Activated naive CD4-positive, alpha-beta T cell (primary cell): ENCODE results near the gene CDH26.
"Not testable (repeated sequence)": the region's sequence is repeated elsewhere in the genome, so short reads cannot be mapped to it uniquely, and the experiment has no call there.

Source experiments
- DNase-seq, 4 experiments: peaks; one replicate each; lab custom pipeline; 2025; lab: John Stamatoyannopoulos, UW

CDH26 gene

DNA sequence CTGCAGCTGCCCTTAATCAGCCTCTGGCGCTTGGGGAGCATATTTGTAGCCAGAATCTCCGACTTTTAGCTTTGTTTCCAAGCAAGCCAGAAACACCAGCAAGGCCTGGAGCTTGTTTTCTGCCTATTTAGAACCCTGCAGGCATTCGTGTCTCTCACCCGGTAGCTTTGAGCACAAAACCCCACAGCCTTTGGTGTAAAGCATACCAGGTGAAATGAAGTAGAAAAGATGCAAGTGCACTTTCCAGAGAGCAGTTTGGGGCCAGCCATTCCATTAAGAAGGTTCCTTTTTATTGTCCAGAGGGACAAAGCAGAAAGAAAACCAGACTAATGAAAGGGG, 17.3 kb upstream of the CDH26 start:
- no peak for DNase-seq

DNA sequence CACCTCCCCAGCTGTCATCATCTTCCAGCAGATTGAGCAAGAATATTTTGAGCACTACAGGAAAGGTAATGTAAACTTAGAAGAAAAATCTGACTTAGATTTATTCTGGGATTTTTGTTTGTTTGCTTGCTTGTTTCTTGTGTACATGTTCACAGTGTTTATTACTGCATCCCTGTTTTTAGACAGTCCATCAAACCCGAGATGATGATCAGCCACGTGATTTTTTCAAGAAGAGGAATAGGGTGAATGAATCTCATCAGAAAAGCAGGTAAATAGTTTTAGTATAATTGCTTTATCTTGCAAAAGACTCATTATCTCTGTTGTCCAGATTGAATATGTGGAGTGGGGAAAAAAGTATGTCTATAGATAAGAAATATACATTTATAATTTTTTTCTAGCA, 16.0 kb upstream of the CDH26 start:
- no peak for DNase-seq

DNA sequence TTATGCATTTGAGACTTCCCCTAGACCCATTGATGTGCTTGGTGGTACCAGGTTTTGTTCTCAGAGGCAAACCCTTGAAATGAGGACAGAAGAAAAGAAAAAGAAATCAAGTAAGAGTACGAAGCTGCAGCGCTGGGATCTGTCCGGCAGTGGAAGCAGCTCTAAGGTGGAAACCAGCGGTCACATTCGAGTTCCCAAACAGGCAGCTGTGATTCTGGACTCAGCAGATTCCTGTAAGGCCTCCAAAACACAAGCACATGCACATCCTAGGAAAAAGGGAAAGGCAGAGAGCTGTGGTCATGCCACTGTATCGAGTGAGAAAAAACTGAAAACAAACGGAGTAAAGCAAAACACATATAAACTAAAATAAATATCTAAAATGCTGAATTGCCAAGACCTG, 13.5 kb upstream of the CDH26 start:
- DNase-seq: no peak

DNA sequence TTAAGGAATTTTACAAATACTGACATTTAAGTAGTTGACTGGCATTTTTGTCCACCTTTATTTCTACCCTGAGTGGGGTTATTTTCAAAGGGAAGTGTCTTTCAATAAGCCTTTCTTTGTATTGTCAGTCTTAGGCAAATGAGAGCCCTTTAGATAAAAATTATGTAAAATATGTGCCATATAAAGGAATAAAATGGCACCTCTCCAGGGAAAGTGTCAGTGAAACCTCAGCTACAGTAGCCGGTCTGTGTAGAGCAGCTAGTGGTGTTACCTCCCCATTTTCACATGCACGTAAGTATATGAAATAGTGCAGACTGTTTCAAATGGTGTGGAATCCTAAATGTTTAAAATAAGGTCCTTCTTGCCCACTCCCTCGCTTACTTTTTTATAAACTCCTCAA, 13.0 kb upstream of the CDH26 start:
- no peak for DNase-seq

DNA sequence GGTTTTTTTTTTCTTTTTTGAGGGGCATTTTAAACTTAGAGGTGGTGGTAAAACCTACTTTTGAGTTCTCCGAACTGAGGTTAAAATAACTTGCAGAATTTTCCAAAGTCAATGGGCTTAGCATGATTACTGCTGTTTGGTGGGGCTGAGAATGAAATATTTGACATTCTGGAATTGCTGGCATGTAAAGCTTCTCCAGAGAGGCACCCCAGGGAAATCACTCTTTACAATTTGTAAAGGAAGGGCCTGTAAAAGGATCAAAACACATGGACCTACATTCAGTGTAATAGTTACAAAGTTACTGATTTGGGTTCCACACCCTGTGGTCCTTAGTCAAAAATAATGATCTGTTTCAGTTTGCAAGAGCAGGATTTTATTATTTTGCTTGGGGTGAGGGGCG, 12.5 kb upstream of the CDH26 start:
- no peak for DNase-seq

DNA sequence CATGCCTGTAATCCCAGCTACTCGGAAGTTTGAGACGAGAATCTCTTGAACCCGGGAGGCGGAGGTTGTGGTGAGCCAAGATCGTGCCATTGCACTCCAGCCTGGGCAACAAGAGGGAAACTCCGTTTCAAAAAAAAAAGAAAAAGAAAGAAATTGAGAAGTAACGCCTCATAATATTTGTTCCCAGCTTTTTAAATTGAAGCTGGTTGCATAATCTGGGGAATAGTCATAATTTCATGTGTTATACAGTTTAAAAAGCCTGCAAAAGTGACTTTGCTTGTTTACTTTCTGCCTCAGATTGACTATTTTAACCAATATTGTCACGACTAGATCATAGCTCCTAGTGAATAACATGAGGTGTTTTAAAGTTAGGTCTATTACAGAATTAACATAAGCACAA, 10.8 kb upstream of the CDH26 start:
- no peak for DNase-seq

DNA sequence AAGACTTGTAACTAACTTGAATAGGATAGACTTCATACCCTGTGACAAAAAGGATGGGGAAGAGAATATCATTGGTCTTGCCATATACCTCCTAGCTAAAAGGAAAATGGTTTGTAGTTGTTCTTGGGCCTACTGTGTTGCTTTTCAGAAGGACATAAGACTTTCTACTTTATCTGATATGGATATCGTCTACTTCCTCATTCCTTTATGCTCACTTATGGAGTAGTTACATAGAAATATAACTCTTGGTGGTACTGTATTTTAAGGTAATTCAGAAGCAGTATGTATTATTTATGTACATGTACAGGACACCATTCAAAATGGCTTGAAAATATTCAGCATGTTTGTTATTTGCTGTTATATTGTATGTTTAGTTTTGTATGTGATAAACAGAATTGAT, 10.0 kb upstream of the CDH26 start:
- no peak for DNase-seq

DNA sequence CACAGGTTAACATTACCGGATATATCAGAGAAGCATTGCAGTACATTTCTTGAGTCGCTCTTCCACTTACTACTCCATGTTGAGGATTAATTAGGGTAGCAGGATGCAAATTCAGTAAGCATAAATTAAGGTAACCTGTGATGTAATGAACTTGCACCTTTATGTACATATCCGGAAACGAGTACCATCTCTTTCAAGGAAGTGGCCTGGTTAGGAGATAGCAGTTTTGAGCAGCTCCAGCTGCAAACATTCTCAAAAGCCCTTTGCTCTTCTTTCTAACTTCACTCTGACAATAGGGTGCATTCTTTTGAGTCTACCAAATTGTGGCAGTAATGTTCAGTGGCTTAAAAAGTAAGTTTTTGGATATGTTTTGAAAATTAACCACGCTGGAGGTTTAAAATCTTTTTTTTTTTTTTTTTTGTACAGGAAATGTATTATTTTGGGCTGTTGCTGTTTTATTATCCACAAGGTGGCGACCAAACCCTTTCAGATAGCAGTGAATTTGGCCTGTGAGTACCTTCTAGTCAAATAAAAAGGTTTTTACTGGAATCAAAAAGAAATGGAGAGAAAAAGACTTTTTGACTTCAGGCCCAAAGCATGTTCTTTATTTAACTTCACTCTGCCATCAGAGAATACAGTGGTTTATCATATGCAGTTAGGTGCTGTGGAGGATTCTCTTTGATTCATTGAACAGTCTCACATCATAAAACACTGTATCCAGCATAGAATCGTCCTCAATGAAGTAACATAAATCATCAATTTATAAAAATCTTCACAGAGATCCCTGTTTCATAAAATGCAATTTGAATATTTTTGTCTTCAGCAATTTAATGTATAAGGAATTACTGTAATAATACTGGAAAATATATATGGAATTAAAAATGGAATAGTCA, 9.1 kb upstream of the CDH26 start:
- DNase-seq: no peak

DNA sequence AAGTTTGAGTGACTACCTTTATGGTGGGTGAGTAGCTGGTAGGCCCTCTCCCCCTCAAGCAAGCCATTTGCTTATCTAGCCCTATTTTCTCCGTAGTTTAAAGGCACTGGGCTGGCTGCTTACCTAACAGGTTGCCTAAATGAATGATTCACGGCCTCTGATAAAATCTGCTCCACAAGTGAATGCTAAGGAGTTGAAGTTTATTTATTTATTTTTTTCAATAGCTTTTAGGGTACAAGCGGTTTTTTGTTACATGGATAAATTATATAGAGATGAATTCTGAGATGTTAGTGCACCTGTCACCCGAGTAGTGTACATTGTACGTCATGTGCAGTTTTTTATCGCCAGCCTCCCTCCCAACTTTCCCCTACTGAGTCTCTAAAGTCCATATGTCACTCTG, 8.3 kb upstream of the CDH26 start:
- DNase-seq: no peak

DNA sequence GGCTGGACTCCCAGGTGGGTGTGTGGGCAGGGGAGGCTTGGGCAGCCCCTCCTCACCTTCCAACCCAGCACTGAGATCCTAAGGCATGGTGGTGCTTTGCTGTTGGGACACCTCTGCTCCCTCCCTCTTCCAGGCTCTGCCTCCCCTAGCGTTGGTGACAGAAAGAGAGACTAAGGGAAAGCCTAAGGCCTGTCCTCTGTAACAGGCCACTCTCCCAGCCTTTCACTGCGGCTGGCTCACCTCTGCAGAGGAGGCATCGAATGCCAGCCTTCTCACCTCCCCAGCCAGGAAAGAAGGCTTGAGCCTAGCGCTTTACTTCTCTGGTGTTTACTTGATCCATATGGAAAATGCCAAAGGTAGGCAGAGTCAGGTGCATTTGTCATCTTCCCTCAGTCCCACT, 3.5 kb upstream of the CDH26 start:
- DNase-seq: no peak

DNA sequence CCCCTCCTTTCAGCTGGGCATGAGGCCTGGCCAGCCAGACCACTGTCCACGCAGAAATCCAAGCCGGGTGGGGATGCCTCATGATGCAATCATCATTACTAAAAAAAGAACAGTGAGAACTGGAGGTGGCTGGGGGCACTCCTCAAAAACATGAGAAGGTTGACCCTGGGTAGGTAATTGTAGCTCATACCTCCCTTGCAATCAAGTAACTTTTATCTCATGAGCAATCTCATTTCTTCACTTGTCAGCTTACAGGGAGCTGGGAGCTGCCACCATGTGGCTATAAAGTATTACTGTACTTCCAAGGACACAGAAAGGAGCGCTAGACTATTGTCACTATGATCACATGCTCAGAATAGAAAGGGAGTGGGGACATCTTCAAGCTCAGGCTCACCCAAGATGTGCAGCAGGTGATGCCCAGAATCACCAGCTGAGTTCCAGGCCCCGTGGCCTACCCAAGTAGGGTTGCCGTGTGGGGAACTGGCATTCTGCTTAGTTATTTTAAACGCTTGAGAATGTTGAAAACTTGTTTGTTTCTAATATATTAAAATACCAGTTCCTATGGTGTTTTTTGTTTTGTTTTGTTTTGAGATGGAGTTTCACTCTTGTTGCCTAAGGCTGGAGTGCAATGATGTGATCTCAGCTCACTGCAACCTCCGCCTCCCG, 3.0 kb upstream of the CDH26 start:
- DNase-seq: no peak

DNA sequence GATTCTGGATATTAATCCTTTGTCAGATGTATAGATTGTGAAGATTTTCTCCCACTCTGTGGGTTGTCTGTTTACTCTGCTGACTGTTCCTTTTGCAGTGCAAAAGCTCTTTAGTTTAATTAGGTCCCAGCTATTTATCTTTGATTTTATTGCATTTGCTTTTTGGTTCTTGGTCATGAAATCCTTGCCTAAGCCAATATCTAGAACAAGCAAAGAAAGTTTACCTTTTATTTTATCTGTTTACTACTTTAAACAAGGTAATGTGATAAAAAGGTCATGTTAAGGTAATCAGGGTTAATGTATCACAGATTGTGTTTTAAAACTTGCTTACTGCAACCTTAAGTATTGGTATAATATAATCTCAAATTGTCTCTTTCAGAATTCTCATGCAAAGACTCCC, 655 bp upstream of the CDH26 start:
- not testable (repeated sequence) for DNase-seq

DNA sequence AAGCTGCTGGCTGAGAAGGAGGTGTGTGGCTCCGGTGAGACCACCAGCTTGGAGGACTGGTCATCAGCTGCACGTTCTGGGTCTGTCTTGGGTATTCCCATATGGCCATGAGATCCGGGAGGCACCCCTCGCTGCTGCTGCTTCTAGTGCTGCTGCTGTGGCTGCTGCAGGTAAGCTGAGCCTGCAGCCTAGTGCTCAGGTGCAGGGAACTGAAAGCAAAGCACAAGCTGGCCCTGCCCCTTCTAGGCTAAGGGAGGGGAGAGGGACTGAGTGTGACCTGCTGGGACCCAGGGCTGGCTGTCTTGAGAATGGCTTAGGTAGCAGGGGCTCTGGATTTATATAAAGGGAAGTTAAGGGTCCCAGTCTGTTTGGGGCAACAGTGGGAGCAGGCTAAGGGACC, 403 bp downstream of the CDH26 start:
- DNase-seq: no peak

DNA sequence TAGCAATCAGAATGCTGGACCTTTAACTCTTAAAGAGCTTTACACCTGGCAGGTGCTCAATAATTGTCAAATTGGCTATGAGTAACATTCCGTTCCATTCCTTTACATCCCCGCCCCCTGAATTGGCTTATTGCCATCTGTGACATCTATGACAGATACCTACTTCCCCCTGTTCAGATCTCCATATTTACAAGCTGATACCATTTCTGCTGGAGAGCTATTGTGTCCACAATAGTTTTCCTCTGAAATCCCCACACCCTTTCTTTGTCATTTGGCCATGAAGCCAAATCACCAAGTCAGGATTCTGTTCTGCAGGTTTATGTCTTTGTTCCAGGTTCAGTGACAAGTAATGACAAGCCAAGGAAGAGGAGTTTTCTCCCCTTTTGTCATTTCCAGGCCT, 3.2 kb downstream of the CDH26 start:
- no peak for DNase-seq

DNA sequence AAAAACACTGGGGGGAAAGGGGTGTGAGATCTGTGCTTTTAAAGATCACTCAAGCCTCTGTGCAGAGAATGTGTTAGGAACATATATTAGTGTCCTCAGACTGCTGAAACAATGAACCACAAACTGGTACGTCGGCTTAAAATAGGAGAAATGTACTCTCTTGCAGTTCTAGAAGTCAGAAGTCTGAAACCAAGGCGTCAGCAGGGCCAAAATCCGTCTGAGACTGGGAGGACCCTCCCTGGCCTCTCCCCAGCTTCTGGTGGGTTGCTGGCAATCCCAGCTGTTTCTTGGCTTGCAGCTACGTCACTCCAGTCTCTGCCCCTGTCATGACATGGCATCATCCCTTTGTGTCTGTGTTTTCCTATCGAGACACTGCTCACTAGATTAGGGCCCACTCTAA, 3.9 kb downstream of the CDH26 start:
- DNase-seq: no peak

DNA sequence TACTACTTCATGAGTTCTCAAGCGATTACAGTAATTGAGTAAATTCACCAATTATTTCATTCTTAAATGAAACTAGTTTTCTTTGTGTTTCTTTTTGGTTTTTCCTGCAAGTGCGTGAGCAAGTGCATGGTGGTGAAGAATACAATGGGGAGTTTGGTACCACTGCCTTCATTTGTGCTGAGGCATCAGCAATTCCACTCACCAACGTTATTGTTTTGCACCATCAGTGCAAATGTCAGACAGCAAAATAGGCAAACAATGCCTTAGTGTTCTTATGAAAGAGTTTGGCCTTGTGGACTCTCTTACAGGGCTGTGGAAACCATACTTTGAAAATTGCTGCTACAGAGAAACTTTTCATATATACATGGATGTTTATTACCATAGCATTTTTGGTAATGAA, 8.2 kb downstream of the CDH26 start:
- no peak for DNase-seq

DNA sequence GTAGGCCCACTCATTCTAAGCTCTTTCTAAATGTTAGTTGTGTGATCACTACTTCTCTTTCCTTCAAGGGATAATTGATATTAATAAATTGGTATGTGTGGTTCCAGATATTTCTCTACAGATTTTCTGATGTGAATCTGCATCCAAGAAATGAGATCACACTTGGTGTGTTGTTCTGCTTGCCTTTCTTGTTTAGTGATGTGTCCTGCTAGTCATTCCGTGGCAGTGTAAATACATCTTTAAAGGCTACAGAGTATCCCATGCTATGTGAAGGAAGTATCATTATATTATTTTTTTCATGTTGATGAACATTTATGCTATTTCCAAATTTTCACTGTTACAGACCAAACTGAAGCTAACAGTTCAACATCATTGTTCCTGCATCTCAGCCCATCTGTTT, 13.2 kb downstream of the CDH26 start:
- no peak for DNase-seq

DNA sequence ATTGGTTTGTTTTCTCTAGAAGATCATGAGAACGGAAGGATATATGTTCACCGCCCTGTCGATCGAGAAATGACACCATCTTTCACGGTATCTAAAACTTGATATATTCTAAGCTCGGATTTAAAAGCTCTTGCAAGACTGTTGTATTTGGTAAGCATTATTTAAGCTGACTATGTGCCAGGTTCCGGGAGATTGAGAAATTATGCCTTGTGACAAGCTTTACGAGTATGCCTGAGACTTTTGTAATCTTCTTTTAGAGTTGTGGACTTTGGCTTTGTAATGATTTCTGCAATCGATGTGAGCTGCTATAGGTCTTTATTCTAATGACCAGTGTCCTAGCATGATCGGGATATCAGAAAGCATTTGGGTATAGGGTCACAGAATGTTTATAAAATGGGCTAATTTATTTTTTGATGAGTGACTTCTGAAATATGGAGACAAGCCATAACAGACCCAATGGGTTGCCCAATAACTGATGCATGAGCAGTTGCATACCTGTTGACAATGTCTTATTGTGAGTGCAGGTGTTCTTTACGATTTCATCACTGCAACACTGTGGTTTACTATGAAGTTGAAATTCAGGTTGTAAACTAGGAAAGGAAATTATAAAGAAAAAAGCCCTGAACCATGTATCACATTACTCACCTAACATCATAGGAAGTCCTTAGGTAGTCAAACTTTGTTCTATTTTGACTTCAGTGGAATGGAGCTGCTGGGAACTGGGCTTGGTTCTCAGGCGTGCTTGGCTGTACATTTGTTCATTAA, 14.0 kb downstream of the CDH26 start:
- no peak for DNase-seq

DNA sequence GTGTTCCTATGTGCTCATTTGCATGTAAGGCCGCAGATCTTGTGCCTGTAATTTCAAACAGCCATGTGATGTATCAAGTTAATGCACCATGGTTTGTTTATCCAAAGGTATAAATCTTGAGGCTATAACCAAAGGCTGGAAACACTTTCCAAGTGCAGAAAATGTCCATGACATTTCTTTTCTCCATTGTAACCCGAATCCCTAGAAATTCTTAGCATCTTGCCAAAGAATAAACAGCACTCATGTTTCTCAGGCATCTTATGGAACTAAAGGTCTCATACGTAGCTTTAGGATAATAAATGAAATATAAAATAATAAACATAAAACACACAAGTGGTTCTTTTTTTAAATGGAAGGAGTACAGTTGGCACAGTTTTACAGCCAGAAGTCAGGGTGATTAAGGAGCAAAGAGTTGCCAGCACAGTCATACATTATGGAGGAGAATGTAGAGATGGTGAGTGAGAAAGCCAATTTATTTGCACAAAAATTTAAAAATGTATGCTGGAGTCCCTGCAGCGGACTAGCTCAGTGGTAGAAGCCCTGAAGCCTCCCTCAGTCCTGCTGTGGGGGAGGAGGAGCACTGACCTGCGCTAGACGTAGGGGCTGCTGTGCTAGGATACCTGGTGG, 18.0 kb downstream of the CDH26 start:
- DNase-seq: no peak

DNA sequence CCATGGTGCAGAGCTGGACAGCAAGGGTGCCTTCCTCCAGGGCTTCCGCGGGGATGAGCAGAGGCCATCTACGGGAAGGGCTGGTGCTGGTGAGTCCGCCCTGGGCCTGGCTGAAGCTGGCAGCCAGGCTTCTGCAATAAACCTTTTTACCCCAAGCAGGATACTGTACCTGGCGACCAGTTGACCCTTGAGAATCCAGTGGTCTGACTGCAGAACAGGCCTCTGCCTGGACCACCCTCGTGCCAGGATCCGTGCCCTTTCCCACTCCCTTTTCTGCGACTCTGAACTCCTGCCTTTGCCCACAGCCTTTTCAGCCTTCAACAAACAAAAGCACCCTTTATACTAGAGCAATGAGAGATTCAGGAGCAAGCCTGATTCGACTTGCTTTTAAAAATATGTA, 18.9 kb downstream of the CDH26 start:
- no peak for DNase-seq

DNA sequence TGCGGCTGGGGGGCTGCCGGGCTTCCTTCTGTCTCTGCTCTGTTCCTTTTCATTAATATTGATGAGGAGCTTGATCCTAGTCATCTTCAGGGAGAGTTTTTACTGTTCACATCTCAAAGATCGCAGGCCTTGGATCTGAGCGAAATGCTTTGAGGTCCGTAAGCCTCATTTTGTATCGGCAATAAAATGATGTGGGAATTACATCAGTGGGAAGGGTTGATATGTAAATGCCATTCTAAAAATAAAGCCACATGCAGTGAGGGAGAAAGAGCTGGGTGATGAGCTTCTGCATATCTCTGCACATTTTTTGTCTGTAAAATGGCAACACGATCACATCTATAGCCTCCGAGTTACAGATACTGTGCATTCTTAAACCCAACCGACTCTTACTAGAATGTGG, 24.9 kb downstream of the CDH26 start:
- DNase-seq: no peak

DNA sequence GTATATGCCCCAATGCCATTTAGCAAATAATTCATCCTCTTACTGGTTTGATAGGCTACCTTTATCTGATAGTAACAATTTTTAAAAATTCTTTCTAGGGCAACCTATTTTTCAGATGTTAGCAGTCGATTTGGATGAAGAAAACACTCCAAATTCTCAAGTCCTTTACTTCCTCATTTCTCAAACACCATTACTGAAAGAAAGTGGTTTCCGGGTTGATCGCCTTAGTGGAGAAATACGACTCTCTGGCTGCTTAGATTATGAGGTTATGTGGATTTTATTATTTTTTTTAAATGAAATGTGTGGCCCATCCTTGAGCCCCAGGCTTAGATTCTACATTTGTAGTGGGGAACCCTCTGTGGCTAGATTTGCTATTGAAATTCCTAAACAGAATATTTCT, 26.3 kb downstream of the CDH26 start:
- no peak for DNase-seq

DNA sequence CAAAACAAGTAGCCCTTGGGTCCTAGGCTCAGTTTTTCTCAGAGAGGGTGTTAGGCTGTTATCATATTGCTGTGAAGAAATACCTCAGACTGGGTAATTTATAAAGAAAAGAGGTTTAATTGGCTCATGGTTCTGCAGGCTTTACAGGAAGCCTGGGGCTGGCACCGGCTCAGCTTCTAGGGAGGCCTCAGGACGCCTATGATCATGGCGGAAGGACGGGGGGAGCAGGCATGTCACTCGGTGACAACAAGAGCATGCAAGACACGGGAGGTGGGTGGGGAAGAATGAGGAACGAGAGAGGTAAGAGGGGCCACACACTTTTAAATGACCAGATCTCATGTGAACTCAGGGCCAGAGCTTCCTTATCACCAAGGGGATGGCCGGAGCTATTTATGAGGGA, 26.9 kb downstream of the CDH26 start:
- DNase-seq: no peak
